Measurements from ENCODE around the gene SMARCB1. TPM values are rescaled to one million over a fixed set of nuclear protein-coding genes. Genes with fewer than 3 reads are reported as not detected.

The SMARCB1 gene
- total and polyA plus RNA-seq, 2 donors from 2014 or later: 68.7 to 79.0 TPM

DNA sequence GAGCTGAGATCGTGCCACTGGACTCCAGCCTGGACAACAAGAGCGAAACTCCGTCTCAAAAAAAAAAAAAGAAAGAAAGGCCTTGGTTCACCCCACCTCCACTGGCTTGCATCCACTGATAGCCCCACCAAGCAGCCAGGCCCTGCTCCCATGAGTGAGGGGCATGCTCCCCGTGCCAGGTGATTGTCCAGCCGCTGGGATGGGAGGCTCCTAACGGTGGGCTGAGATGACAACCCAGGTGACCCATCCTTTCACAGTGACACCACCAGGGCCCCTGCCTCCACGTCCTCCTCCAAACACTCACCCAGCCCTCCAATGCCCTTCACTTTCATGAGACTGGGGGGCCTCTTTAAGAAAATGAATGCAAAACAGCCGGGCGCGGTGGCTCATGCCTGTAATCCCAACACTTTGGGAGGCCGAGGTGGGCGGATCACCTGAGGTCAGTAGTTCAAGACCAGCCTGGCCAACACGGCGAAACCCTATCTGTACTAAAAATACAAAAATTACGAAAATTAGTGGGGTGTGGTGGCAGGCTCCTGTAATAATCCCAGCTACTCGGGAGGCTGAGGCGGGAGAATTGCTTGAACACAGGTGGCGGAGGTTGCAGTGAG, 60.6 kb downstream of the SMARCB1 start:
- peaks cover 0 to 27% (median 0%) of the 10 kb centered on the region in 3 donors for H3K4me1 ChIP-seq (ENCODE audit: control insufficient read depth in 2 of 3, insufficient read depth in 2 of 3, low read depth in 1 of 3, low read length in 3 of 3)
- TF ChIP-seq, protein P1, sequence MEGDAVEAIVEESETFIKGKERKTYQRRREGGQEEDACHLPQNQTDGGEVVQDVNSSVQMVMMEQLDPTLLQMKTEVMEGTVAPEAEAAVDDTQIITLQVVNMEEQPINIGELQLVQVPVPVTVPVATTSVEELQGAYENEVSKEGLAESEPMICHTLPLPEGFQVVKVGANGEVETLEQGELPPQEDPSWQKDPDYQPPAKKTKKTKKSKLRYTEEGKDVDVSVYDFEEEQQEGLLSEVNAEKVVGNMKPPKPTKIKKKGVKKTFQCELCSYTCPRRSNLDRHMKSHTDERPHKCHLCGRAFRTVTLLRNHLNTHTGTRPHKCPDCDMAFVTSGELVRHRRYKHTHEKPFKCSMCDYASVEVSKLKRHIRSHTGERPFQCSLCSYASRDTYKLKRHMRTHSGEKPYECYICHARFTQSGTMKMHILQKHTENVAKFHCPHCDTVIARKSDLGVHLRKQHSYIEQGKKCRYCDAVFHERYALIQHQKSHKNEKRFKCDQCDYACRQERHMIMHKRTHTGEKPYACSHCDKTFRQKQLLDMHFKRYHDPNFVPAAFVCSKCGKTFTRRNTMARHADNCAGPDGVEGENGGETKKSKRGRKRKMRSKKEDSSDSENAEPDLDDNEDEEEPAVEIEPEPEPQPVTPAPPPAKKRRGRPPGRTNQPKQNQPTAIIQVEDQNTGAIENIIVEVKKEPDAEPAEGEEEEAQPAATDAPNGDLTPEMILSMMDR (IDR thresholded peaks at IDR 0.05; ENCODE audit: borderline replicate concordance, extremely low read depth, insufficient read depth): no peak
- no peak for FAIRE-seq
- peak in 1 of 5 donors; percentile 62 for DNase-seq
- H3K9ac ChIP-seq (ENCODE audit: low read length in 3 of 3): no peak overlapping the region
- no peak overlapping the region for H3K4me3 ChIP-seq (ENCODE audit: low read length in 3 of 3)
- no peaks in the 10 kb centered on the region for H3K9me3 ChIP-seq (ENCODE audit: control insufficient read depth in 2 of 3, insufficient read depth in 1 of 3, low read length in 3 of 3)
- H3K27ac ChIP-seq (ENCODE audit: low read depth in 2 of 2, low read length in 2 of 2): no peak overlapping the region
- intact Hi-C loops (cut with DNase I): loop anchor here (10.0 kb wide), 1 partner anchor 73 kb away; the partner anchor contains the start of gene MMP11
- H3K27me3 ChIP-seq (ENCODE audit: control insufficient read depth, insufficient read depth, low read length): no peaks in the 10 kb centered on the region
- H3K36me3 ChIP-seq (ENCODE audit: control insufficient read depth in 2 of 3, insufficient read depth in 3 of 3, low read length in 3 of 3): no peaks in the 10 kb centered on the region

DNA sequence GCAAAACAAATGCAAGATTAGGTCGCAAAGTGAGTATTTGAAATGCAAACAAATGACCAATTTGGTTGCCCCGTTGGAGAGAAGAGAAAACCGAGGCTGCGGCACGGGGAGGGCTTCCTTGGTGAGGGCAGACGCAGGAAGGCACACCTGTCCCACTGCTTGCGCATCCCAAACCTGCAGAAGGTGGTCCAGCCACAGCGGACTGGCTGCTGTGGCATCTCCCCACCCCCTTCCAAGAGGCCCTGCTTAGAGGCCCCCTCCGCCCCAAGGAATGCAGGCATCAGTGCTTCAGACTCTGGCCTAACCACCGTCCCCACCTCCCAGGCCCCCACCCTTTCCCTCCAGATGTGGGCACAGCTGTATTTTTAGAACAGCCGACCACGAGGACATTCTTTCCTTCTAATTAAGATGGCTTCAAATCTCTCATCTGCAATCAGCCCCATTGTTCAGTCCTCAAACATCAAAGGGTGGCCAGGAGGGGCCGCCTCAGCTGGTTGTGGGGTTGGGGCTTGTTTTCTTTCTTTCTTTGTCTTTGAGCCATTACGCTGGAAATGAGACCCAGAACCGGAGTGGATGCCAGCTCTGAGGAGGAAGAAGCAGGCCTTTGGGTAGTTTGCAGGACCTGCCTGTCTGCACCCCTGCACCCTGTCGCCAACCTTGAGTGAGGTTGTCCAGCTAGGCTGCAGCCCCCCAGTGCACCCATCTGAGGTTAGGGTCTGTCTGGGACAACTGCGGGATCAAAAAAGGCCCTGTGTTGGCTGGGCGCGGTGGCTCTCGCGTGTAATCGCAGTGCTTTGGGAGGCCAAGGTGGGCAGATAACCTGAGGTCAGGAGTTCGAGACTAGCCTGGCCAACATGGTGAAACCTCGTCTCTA, 61.5 kb downstream of the SMARCB1 start:
- H3K9ac ChIP-seq (ENCODE audit: low read length in 3 of 3): no peak overlapping the region
- no peak overlapping the region for H3K4me3 ChIP-seq (ENCODE audit: low read length in 3 of 3)
- no peaks in the 10 kb centered on the region for H3K27me3 ChIP-seq (ENCODE audit: control insufficient read depth, insufficient read depth, low read length)
- intact Hi-C loops (cut with DNase I): loop anchor here (10.0 kb wide), 1 partner anchor 73 kb away; the partner anchor contains the start of gene MMP11
- DNase-seq (peak in 2 of 5 donors; percentile 38 to 67), FAIRE-seq (no peak)
- H3K9me3 ChIP-seq (ENCODE audit: control insufficient read depth in 2 of 3, insufficient read depth in 1 of 3, low read length in 3 of 3): no peaks in the 10 kb centered on the region
- TF ChIP-seq, protein P1 (IDR thresholded peaks at IDR 0.05; ENCODE audit: borderline replicate concordance, extremely low read depth, insufficient read depth): no peak
- H3K36me3 ChIP-seq (ENCODE audit: control insufficient read depth in 2 of 3, insufficient read depth in 3 of 3, low read length in 3 of 3): no peaks in the 10 kb centered on the region
- no peak overlapping the region for H3K27ac ChIP-seq (ENCODE audit: low read depth in 2 of 2, low read length in 2 of 2)
- peaks cover 0 to 27% (median 0%) of the 10 kb centered on the region in 3 donors for H3K4me1 ChIP-seq (ENCODE audit: control insufficient read depth in 2 of 3, insufficient read depth in 2 of 3, low read depth in 1 of 3, low read length in 3 of 3)

DNA sequence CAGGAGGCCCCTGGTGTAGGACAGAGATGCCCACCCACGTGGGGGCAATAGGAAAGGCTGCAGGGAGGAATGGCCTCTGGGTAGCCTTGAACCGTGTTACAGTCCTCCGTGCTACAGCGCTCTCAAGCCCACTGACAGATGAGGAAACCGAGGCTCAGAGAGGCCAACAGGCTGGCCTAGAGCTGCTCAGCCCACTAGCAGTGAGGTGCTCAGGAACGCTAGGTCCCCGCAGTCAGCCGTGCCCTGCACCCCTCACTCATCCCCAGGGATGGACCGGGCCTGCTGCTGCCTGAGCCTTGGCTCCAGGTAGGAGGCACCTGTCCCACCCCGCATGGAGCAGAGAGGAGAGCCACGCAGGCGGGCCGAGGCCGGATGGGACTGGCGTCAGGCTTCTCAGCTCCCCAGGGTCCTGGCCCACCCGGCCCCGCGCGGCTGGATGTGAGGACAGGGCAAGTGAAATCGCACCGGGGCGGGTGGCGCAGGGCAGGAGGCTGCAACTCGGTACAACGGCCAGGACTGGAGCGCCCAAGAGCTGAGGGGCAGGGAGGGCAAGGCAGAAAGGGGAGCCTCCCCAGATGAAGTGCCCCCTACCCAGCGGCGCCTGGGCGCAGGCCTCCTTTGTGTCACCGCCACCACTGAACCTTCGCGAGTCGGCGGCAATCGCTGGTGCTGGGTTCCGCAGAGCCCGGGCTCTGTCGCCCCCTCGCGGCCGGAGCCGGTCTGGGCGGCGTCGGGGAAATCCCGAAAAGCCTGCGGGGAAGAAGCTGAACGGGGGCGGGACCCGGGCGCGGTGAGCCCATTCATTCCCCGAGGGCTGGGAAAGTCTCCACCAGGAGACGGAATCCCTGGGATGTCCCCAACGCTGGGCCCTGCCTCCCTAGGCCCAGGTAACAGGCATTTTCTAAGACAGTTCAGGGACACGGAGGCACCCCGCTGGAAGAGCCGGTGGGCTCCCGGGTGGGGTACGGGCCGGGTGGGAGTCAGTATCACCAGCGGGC, 62.5 kb downstream of the SMARCB1 start:
- no peak for FAIRE-seq
- Histone ChIP-seq H3K4me1 (ENCODE audit: control insufficient read depth in 2 of 3, insufficient read depth in 2 of 3, low read depth in 1 of 3, low read length in 3 of 3) (peaks cover 0 to 26% (median 0%) of the 10 kb centered on the region in 3 donors), H3K4me3 (ENCODE audit: low read length in 3 of 3) (no peak overlapping the region), H3K9me3 (ENCODE audit: control insufficient read depth in 2 of 3, insufficient read depth in 1 of 3, low read length in 3 of 3) (no peaks in the 10 kb centered on the region), H3K27ac (ENCODE audit: low read depth in 2 of 2, low read length in 2 of 2) (no peak overlapping the region), H3K36me3 (ENCODE audit: control insufficient read depth in 2 of 3, insufficient read depth in 3 of 3, low read length in 3 of 3) (no peaks in the 10 kb centered on the region), H3K27me3 (ENCODE audit: control insufficient read depth, insufficient read depth, low read length) (no peaks in the 10 kb centered on the region), H3K9ac (ENCODE audit: low read length in 3 of 3) (no peak overlapping the region)
- intact Hi-C loops (cut with DNase I): loop anchor here (10.0 kb wide), 1 partner anchor 75 kb away; the partner anchor contains the start of gene MMP11
- TF ChIP-seq, protein P1 (IDR thresholded peaks at IDR 0.05; ENCODE audit: borderline replicate concordance, extremely low read depth, insufficient read depth): peak; percentile 97
- peak; percentile 89 to 94 (median 91) for DNase-seq
